CD4-positive, alpha-beta T cell treated with Interleukin-4 for 1 hour (primary cell): ENCODE results near the gene FBXO3.
"Not testable (repeated sequence)": the region's sequence is repeated elsewhere in the genome, so short reads cannot be mapped to it uniquely, and the experiment has no call there.

Experiments
- DNase-seq, 2 donors: peaks; one replicate each; pipeline ENCODE4 v3.0.0-alpha.2; 2020 to 2022

The FBXO3 gene, protein sequence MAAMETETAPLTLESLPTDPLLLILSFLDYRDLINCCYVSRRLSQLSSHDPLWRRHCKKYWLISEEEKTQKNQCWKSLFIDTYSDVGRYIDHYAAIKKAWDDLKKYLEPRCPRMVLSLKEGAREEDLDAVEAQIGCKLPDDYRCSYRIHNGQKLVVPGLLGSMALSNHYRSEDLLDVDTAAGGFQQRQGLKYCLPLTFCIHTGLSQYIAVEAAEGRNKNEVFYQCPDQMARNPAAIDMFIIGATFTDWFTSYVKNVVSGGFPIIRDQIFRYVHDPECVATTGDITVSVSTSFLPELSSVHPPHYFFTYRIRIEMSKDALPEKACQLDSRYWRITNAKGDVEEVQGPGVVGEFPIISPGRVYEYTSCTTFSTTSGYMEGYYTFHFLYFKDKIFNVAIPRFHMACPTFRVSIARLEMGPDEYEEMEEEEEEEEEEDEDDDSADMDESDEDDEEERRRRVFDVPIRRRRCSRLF

DNA sequence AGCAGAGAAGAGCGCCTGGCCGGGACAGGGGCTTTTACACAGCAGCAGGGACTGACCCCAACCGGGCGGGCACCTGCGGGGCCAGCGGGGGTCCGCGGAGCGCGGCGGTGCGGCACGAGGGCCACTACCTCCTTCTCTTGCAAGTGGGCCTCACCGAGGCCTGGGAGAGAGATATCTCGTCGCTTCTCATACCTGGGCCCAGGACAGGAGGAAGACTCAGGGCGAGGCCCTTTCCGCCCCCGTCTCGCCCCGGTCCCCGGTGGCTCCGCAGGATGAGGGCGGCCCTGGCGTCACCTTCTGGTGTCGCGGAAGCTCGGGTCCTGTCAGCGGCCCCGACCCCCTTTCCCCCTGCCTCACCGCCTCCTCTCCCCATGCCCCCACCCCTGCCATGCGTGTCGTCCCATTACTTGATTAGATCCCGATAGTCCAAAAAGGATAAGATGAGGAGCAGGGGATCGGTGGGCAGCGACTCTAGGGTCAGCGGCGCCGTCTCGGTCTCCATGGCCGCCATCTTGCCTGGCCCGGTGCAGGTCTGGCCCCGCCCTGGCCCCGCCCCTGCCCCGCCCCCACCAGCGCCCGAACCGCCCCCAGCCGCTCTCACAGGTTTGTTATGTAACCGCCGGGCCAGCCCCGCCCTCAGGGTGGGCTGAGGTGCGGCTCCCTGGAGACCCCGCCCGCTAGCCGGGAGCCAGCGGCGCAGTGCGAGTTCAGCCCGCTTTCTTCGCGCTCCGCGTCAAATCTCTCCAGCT lies at the start of gene FBXO3:
Gene FBXO3, minus strand, starts transcription at position 534 of the 749 bp plus-strand sequence. Its CDS starts 23 bp downstream, at position 511.
- DNase-seq: peak; percentile 90

DNA sequence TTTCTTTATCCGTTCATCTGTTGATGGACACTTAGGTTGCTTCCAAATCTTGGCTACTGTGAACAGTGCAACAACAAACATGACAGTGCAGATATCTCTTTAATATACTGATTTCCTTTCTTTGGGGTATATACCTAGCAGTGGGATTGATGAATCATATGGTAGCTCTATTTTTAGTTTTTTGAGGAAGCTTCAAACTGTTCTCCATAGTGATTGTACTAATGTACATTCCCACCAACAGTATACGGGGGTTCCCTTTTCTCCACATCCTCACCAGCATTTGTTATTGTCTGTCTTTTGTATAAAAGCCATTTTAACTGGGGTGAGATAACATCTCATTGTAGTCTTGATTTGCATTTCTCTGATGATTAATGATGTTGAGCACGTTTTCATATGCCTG lies 48.7 kb upstream of the FBXO3 start:
- not testable (repeated sequence) for DNase-seq

DNA sequence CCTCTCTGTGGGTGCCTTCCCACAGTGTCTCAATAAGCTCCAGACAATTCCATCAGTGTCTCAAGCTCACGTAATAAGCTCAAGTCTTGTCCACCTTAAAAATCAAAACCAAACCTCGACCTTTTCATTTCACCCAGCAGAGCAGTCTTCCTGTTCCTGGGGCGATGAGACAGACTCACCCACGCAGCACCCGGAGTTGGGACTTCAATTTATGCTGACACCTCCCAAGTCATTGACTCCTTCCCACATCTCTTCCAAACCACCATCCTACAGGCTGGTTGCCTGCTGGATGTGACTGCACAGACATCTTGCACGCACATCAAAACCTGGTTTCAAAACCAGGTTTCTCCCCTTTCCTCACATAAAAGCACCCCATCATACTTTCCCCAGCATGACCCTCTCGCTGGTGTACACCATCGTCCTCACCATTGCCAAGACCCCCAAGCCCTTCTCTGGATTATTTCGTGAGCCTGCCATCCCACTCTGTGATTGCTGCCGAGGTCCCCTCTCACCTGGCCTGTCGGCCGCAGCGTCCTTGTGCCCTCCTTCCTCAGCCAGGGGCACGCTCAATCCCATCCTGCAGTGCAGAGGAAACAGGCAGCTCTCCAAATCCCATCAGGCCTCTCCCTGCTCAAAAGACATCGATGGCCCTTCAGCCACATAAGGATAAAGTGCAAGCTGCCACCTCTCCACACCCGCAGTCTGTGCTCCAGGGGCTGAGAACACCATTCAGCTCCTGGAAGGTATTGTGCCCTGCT lies 45.1 kb upstream of the FBXO3 start:
- no peak for DNase-seq

DNA sequence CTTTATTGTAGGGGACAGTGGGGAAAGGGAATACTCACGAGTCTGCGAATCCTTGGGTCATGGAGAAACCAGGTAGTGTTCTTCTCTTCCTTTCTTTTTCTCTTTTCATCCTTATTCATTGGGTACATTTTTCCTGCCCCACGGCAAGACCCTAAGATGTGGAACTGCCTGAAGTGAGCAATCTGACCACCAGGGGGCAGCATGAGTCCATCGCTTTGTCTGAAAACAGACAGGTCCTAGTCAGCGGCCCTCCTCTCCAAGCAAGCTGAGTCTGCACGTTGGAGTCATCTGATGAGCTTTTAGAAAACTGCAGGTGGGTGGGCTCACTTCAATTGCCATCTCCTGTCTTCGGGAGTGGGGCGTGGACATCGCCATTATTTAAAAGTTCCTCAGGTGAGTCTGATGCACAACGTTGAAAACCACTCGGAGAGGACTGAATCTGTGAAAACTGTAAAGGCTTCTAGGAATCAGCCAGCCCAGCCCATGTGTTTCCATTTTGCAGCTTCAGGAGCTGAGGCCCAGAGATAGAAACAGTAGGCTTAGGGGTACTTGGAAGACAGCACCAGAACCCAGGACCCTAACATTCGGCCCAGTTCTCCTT lies 34.0 kb upstream of the FBXO3 start:
- peak; percentile 81 for DNase-seq

DNA sequence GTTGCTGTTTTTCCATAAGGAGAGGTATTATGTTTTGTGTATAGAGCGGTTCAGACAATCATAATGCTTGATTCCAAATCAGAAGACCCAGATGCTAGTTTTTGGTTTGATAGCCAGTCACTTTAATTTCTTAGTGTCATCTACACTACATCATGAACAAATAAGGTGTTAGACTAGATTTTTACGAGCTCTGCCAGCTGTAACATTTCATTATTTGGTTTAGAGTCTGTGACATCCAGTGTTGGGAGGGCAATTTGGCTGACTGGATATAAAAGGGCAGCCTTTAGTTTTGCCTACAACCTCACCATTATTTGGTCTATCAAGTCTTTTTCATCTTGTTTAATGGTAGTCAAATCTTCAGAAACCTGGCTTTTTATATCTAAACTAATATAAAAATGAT lies 30.2 kb upstream of the FBXO3 start:
- no peak for DNase-seq

DNA sequence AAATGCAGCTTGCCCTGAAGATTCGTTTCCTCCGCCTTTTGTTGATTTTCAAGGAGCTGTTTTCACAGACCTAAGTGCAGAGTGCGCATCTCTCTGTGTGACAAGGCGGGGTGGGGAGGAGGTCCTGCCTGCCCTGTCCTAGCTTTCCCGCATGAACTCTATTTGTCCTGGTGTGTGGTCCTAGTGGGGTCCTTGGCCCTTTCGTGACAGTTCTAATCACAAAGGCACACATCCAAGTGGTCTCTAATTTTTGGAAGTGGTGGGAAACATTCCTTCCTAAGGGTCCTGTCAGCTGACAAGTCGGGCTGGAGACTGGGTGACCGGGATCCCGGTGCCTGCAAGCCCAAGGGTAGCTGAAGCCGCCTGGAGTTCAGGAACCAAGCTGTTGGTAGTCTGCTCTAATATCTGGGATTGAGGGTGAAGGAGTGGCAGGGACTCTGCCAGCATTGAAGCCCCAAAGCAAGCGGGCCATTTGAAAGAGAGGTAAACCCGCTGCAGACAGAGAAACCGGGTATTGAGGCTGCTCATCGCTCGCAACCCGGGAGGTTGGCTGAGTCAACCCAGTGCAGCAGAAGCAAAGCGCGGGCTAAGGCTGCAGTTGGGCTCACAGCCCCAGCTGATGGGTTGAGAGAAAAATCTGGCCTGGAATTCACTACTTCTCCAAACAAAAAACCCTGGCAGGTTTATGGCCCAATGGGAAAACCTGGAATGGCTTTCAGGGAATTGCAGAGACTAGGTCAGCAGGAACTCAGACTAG lies 28.1 kb upstream of the FBXO3 start:
- no peak for DNase-seq

DNA sequence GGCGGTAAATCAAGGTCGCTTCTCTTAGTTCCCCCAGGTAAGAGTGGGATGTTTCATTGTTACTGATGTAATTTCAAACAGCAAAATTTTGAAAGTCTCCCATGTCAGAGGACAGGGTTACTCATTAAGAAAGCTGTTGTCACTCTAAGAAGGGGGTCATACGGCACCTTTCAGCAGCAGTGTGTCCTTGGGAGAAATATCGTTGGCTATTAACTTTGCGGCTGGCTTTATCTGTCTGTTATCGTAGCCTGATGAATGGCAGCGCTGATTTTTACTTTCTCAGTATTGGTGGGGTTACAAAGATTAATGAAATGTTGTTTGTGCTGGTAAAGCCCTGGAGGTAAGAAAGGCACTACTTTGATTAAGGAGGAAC lies 27.5 kb upstream of the FBXO3 start:
- no peak for DNase-seq

DNA sequence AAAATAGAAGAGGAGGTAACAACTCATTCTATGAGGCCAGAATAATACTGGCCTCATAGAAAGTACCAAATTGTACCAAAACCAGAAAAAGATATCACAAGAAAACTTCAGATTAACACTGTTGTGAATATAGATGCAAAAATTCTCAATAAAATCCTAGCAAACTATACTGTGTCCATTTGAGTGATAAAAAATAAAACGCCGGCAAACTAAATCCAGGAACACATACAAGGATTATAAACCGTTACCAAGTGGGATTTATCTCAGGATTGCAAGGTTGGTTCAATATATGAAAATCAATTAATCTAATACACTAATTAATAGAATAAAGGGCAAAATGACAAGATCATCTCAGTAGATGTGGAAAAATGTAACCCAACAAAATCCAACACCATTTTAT lies 23.6 kb upstream of the FBXO3 start:
- no peak for DNase-seq

DNA sequence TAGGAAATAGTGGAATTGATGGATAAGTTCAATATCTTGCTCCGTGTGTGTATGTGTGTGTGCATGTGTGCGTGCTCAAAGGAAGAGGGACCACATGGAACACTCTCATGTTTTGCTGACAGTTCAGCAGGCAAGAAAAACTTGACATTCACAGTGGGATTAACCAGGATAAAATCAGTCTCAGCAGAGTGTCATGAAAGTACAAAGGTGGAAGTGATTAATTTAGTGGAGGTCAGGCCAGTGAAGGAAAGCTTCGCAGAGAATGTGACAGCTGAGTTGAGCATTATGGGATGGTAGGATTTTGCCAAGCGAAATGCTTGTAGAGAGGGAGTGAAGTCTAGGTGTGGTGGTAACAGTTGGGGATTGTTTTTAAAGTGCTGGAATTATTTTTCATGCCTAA lies 15.7 kb upstream of the FBXO3 start:
- no peak for DNase-seq

DNA sequence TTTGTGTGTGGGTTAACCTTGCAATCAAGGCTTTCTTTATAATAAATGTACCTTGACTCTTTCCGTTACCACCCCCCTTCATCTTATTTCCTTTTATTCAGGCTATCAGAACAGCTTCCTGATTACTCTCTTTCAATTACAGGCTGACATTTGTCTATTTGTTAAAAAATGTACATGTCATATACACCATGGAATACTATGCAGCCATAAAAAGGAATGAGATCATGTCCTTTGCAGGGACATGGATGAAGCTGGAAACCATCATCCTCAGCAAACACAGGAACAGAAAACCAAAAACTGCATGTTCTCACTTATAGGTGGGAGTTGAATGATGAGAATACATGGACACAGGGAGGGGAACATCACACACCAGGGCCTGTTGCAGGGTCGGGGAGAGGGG lies 13.8 kb upstream of the FBXO3 start:
- DNase-seq: not testable (repeated sequence)

DNA sequence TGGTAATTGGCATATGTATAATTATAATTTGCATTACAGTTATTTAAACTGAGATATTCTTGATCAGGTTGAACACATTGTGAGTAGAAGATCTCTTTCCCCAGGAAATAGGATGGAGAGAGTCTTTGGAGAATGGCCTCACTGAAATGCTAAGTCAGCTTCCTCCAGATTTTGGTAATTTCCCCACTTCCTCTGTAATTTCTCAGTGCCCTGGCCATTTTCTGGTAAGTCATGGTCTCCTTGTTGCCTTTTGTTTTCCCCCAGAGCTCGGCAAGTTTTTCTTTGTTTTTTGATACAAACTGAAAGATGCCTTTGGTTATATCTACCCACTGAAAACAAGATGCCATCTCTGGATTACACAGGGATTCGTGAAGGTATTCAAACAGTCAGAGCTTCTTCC lies 12.8 kb upstream of the FBXO3 start:
- DNase-seq: no peak

DNA sequence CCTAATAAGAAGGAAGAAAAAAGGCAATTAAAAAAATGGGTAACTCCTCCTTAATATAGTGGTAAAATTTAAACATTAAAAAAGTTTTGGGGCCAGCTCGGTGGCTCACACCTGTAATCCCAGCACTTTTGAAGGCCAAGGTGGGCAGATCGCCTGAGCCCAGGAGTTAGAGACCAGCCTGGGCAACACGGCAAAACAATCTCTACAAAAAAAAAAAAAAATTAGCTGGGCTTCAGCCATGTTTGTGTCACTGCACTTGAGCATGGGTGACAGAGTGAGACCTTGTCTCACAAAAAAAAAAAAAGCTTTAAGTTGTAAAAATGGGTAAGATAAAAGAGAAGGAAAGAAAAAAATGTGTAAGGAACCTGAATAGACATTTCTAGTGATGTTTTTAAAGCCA lies 11.3 kb upstream of the FBXO3 start:
- no peak for DNase-seq

DNA sequence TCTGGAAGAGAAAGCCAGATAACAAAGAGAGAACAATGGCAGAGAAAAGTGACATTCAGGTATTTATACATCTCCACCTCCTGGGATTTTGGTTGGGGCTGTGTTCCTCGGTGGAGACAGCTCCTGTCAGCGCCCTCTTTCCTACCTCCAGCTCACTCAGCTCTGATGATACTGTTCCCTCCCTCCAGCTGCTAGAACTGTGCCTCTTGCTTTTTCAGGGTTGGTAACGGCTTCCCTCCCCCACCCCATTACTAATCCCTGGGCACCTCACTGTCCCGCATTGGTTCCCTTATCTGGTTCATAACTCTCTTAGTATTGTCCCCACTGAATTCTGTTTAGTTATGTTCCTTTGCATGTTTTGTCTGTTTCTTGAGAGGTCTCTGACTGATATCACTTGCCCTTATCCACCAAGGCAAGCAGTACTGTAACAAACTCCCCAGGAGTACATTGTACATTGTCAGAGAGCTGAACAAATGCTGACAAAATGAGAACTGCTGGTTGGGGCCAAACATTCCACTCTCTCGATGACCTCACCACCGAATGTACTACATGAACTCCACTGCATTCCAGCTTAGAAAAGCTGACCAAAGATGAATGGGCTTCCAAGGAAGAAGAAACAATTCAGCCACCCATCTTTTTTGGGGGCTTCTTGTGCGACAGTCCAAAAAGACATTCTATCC lies 5.7 kb upstream of the FBXO3 start:
- DNase-seq: no peak

DNA sequence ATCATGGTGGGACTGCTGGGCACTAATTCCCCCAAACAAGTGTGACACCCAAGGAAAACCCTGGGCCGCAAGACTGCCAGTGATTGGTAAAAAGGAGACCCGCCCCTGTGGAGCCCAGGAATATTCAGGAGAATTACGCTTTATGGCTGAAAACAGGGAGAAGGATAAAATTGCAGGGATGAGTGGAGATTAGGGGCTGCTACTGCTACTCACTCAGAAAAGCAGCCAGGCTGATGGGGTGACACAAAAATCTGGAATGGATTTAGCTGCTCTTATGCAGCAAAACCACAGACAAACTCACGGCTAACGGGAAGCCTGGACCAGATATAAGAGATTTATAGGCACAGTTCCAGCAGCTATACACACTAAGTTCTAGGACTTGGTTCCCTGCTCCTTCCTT lies 4.4 kb upstream of the FBXO3 start:
- no peak for DNase-seq

DNA sequence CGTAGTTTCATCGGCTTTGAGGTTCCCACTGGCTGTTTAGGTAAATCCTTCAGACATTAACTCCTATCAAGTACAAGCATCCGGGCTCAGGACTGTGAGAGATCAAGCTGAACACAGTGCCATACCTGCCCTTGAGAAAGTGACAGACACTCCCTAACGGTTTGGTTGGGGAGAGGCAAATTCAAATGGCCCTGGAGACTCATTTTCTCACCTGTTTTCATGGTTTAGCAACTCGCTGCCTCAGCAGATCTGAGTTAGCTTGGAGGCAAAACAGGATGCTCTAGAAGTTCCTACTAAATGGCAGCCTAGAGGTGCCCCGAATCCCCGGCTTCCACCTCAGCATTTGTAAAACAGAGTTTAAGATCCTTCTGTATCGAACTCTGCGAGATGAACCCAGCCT lies 3.6 kb upstream of the FBXO3 start:
- DNase-seq: peak in 1 of 2 donors; percentile 60

DNA sequence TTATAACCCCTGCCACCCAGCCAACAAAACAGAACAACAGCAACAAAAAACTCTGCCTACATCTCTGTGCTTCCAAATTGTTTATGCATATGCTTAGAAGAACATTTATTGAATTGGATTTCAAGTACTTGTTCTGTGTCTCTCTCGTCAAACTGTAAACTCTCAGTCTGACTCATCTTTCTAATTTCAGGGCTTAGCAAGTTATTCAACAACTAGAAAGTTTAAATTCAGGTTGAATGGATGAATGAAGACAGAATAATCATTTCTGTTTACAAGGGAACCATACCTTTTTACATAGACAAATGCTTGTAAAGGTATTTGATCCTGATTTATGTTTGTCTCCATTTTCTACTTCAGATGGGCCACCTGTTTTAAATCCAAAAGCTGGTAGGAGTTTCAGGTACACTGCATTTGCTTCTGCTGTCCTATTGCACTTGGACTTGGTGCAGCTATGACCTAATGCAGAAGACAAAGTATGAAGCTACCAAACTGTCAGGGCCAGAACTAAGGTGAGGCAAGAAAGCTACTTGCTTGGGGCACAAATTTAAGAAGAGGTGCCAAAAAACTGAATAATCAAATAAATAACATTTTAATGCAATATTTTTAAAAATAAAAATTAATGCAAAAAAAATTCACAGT lies 1.6 kb upstream of the FBXO3 start:
- DNase-seq: no peak

DNA sequence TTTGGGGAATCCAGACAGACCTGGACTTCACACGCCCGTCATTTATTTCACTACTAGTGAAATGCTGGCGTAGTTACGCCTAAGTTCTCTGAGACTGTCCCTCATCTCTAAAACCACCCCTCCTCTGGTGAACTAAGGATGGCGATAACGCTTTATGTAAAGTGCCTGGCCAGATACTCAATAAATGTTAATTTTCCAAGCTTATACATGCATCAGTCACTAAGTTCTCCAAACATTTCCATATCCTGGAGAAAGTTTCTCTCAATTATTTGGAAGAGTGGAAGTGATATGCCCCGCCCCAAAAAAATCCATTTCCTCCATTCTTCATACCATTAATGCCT lies 1.1 kb upstream of the FBXO3 start:
- DNase-seq: no peak

DNA sequence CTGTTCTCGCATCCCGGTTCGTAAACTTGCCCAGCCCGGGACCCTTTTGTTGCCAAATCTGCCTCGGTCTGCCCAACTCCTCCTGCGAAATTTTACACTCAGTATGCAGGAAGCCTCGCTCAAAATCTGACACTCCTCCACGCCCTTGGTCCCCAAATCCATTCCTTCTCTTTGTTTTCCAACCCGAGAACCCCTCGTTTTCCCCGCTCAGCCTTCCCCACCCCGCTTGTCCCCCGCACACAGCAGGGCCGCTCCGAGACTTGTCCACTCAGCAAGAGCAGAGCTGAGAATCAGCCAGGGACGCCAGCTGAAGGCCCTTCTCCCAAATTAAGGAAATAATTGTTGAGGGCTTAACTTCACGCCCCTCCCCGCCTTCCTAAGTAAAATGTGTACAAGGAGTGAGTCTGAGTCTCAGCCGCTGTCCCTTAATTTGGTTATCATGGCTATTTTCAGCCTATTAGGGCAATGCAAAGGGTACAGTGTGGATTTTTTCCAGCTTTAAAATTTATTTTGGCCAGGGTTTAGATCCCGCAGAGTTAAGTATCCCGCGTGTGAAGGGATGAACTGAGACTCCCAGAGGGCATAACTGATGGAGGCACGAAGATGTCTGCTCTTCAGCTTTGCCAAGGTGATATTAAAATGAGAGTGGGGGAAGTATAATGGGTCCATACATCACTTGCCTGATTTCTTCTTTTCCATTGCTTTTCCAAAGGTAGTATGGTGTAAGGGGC lies 581 bp upstream of the FBXO3 start:
- peak in 1 of 2 donors; percentile 5 for DNase-seq

DNA sequence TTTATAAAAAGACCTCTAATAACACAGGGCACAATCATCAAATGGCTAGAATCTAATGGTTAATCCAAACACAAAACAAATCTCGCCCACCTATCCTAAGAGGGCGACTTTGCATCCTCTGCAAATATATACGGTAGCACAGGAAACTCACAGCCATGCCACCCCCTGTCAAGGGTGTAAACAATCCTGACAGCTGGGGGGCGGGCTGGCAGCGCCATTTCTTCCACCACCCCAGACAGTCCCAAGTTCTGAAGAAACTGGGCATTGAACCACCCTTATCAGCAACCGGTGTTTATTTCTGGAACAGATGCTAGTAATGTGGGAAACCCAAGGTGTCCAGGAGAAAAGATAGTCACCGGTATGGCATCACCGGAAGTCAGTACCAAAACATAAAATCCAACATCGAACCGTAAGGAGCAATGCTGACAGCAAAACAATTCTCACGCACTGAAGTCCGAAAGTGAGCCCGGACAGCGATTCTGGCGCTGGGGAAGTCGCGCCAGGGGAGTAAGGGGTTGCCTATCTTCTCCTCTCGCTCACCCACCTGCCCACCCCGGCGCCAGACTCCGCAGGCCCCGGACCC lies 825 bp downstream of the FBXO3 start:
- DNase-seq: peak; percentile 24 to 48

DNA sequence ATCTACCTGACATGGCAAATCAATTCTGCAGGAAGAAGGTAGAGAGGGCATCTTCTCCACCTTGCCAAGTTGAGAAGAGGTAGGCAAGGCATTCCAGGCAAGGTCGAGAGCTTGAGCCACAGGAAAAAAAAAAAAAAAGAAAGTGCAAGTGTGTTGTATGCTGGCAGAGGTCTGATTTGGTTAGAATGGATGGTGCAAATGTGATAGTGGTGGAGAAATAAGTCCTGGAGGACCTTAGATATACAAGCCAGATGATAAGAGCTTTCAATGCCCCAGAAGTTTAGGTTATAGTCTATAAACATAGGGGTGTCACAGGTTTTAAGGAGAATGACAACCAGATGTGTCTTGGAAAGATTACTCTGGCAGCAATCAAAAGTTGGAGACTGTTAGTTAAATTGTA lies 1.4 kb downstream of the FBXO3 start:
- no peak for DNase-seq
